OCI-LY7 (cell line): ENCODE measurements around the gene TTF1.

ENCODE experiments used
- CTCF ChIP-seq: fragments of 200-600 bp; sonication (generic); conservative IDR thresholded peaks from 2 replicates; pipeline ENCODE4 v1.5.1; 2014; ENCODE audit warnings: mild to moderate bottlenecking, antibody characterized with exemption, low read length, moderate library complexity, mixed read lengths
- EZH2phosphoT487 ChIP-seq: fragments of 200-600 bp; sonication (generic); IDR thresholded peaks from 2 replicates; pipeline ENCODE4 v1.6.1; 2018; ENCODE audit warnings: low read depth, borderline replicate concordance, mild to moderate bottlenecking, mixed run types, antibody characterized with exemption, low read length, moderate library complexity, mixed read lengths

GRCh38 chr9:132411091-132411508, 4.5 kb upstream of the TTF1 start:
- TF ChIP-seq CTCF (peak; percentile 94), EZH2phosphoT487 (no peak)
